NCI-H2171 treated with DMSO at 0.1 percent for 48 hours (cell line): ENCODE measurements around the gene PPP6R2.

Source experiments
- DNase-seq: peaks from one replicate; lab custom pipeline; 2025; lab: John Stamatoyannopoulos, UW

Gene PPP6R2

DNA sequence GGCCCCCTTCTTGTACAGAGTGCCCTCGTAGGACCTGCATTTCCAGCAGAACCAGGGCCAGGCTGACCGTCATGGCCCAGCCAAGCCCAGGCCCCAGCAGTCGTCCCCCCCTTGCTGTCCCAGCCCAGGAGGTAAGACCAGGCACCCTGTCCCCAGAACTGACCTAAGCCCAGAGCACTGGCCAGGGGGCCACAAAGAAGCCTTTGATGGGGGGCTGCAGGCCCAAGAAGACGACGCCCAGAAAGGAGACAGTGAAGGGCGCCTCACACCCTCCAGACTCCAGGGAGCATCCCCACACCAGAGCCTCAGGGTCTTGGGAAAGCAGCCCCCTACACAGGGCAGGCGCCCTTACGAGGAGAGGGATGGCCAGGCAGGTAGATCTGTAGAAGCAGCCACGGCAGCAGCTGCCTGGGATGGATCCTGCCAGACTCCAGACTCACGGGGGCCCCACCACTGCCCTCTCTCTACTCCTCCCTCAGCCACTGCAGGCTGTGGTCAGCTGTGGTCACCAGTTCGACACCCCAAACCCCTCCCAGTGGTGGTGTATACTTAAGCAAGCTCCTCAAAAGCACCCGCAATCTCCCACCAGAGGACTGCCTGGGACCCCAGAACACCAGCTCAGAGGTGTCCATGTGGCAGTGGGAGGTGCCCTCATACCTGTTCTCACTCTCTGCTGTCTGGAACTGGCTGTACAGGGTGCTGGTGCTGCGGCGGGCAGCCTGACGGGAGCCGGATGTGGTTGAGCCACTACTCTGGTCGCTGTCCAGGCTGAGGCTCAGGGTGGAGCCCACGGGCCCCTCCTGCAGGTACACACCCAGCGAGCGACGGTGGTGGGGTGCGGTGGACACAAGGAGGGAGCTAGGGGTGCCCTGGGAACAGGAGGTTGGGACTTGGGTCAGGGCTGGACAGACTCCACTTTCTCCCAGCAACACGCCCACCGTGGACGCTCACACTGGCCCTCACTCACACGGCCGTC lies 104.7 kb downstream of the PPP6R2 start:
- no peak for DNase-seq

DNA sequence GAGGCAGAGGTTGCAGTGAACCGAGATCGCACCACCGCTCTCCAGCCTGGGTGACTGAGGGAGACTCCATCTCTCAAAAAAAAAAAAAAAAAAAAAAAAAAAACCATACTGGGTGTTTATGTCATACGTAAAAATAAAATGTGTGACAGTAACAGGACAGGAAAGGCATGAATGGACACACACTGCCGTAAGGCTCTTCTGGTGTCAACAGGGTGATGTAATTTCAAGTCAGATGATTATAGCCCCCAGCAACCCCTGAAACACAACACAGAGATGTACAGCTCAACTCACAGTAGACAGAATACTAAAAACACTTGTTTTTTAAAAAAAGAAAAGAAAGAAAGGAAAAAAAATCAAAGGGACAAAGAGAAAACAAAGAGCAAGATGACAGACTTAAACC lies 109.5 kb downstream of the PPP6R2 start:
- DNase-seq: no peak

DNA sequence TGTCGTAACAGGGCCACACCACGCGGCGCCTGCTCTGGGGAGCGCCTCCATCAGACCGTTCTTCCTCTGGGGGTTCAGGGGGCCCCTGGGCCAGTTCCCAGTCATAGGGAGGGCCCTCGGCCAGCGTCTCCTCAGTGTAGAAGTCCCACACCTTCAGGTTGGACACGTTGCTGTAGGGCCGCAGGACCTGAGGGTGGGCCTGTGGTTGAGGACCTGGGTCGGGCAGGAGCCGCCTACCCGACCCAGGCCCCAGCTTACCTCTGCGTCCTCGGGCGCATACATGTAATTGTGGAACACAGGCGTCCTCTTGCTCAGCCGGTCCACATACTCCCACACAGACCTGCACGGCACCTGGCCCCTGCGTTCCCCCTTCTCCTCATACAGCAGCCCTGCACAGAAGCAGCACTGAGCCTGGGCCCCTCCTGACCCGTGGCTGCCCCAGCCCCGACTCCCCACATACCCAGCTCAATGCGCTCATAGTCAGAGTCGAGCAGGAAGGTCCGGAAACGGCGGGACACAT lies 111.5 kb downstream of the PPP6R2 start:
- DNase-seq: no peak

DNA sequence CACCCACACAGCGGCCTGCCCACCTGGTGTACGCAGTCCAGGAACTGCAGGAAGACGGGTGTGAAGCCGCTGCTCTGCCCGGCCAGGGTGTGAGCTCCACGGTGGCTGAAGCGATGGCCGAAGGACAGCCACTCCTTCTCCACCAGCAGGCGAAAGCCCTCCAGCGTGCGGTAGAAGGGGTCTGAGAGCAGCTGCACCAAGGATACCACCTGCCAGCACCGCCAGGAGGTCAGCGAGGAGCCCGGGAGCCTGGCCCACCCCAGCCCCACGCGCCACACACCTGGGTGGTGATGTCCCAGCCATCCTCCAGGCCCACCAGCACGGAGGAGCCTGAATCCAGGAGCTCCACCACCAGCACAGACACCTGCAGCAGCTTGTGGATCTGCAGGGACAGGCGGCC lies 112.1 kb downstream of the PPP6R2 start:
- DNase-seq: no peak

DNA sequence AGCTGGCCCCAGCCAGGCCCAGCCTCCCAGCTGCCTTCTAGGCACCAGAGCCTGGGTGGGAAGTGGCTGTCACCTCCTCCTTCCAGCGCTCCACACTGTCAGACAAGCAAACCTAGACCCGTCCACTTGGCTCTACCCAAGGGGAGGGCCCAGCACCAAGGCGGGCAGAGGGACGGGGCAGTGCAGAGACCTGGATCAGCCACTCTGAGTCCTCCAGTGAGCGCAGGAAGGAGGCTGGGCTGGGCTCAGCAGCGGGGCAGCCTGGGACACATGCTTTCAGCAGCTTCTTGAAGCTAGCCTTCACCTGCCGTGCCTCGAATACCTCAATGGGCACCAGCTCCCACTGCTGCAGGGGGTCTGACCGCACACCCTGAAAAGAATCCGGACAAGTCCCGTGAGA lies 112.9 kb downstream of the PPP6R2 start:
- DNase-seq: no peak

DNA sequence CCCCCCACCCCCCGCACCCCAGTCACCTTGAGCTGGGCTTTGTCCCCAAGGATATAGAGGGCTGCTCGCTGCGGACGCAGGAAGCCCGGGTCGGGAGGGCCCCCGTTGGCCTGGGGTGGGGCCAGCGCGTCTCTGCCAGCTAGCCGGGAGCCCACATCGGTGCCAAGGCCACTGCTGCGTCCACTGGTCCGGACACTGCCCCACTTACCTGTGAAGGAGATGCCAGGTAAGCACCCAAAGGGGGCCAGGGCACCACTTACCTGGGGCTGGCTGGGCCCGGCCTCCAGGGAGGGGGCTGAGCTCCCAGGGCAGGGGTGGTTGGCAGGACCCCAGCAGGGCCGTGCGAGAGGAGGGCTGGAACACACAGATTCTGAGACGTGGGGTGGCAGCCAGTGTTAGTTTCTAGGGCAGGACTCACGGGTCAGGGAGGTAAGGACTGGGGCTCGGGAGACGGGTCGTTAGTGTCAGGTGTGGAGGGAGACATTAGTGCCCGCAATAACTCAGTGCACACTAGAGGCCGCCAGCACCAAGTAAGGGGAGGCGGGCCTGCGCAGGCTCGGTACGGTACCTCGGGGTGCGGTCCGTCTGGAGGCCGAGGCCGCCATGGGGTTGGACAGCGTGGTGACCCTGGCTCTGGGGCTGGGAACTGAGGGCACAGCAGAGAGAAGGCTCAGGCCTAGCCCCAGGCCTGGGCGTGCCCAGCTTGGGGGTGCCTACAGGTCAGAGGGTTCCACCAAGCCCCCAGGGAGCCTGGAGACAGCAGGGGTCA lies 113.5 kb downstream of the PPP6R2 start:
- no peak for DNase-seq

DNA sequence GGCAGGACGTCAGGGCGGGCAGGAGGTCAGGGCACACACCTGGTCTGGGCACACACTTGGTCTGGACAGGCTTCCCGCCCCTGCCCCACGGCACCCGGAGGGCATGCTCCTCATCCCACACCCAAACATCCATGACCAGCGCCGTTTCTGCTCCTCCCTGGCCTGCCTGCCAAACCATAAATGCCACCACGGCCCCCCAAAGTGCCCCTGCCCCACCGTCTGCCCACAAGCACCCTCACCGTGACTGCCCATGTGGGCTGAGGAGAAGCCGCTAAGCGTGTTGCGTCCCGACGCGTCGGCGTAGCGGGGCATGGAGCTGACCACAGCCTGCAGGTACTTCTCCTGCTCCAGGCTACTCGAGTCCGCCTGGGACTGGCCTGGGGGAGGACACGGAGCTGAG lies 115.9 kb downstream of the PPP6R2 start:
- no peak for DNase-seq

DNA sequence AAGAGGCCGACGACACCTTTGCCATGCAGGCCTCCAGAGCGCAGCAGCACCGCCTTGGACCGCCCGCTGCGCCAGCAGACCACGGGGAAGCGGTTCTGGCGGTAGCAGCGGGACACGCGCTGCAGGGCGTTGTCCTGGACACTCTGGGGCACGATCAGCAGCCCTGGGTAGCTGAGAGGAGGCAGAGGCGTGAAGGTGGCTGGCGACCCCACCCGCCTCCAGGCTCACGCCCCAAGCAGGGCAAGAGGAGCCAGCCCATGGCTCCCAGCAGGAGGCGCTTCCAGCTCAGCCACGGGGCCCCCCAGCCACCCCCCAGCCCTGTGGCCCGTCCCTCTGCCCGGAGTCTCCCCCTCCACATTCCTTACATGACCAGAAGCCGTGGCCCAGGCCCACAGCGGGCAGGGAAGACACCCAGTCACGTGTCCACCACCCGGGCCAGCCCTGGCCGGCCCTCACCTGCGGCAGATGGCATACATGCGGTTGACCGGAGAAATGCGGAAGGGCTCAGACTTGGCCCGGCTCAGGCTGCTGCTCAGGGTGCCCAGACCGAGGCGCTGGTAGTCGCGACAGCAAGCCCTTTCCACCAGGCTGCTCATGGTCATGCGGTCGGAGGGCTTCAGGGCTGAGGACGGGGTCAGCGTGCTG lies 116.5 kb downstream of the PPP6R2 start:
- no peak for DNase-seq

DNA sequence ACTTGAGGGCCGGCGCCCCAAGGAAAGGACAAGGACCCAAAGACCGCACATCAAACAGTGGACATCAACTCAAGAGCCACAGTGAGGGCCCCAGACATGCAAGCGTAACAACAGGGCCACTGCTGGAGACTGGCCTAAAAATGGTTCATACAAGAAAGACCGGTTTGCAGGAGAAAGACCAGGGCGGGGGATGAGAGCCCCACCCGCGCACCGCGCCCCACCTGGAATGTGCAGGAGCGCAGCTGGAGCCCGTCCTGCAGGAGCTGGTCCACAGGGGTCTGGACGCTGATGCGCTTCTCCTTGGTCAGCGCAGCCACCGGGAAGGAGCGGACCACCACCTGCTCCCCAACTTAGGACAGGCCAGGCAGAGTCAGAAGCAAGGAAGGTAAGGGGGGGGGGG lies 117.8 kb downstream of the PPP6R2 start:
- no peak for DNase-seq

DNA sequence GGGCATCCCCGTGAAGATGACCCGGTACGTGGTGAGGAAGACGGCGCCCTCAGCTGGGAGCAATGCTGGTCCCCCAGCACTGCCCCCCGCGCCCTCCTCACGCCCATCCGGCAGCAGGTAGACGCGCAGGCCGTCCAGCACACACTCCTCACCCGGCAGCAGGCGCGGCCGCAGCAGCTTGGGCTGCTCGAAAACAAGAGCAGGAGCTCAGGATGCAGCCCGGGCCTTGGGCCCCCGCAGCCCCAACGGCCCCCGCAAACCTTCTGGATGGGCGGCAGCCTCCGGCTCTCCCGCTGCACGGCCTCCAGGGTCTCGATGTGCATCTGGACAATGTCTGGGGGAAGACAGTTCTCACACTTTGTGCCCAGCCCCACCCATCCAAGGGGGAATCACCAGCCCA lies 118.4 kb downstream of the PPP6R2 start:
- no peak for DNase-seq

DNA sequence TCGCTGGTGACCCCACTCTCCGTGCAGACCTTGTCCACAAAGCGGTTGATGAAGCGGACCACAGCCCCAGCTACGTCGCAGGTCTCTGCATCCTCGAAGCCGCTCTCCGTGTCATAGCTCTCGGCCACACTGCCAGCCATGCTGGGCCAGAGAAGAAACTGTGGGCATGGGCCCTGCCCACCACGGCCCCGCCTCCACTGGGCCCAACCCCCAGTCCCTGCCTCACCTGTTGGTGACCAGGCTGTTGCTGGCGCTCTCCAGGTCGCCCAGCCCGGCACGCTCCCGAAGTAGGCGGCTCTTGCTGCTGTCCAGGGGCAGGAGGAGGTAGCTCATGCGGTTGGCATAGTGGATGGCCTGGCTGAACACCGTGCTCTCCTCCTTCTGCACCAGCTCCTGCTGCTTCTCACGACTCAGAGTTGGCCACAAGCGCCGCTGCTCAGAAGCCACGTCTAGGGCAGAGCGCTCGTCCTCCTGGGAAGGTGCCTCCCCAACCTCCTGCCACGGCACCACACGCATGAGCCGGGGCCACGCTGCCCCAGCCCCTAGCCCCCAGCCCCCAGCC lies 118.9 kb downstream of the PPP6R2 start:
- DNase-seq: no peak

DNA sequence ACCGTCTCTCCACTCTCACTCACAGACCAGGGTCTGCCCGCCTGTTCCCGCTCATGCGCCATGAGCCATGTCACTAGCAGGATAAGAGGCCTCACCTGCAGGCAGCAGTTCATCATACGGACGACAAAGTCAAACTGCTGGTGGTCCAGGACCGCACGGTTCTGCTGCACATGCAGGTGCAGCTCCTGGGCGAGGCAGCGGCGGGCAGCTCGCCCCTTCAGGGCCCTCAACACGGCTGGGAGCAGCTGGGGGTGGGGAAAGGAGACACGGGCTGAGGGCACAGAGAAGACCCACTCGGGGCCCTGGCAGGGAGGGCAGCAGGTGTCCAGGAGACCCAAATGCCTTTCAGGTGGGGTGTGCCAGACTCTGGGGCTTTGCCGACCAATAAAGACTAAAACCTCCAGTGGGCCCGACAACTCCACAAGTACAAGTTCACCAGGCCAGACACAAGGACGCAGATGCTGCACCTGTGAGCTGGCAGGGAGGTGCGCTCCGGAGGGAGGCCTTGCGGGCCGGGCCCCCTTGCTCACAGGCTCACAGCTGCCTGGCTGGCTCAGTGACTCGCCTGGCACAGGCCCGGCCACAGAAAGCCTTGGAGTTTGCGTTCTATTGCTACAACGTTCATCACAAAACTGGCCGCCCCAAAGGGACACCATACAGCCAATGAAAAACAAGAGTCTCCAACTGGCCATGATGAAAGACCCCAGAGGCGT lies 120.2 kb downstream of the PPP6R2 start:
- DNase-seq: no peak

DNA sequence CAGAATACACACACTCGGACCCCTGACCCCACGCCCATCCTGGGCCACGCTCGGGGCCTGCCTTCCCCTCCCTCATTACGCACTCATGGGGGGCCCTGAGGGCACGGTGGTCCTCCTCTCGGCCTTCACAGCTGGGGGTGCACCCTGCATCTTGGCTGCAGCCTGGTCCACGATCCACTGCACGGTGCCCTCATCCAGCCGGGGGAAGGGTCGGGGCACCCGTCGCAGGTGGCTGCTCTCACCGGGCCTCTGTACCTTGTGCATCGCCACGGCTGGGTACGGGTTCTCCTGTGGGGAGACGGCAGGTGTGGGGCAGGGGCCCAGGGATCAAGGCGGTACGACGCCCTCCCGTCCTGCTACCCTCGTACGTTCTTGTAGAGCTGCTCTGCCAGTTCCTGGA lies 121.3 kb downstream of the PPP6R2 start:
- no peak for DNase-seq

DNA sequence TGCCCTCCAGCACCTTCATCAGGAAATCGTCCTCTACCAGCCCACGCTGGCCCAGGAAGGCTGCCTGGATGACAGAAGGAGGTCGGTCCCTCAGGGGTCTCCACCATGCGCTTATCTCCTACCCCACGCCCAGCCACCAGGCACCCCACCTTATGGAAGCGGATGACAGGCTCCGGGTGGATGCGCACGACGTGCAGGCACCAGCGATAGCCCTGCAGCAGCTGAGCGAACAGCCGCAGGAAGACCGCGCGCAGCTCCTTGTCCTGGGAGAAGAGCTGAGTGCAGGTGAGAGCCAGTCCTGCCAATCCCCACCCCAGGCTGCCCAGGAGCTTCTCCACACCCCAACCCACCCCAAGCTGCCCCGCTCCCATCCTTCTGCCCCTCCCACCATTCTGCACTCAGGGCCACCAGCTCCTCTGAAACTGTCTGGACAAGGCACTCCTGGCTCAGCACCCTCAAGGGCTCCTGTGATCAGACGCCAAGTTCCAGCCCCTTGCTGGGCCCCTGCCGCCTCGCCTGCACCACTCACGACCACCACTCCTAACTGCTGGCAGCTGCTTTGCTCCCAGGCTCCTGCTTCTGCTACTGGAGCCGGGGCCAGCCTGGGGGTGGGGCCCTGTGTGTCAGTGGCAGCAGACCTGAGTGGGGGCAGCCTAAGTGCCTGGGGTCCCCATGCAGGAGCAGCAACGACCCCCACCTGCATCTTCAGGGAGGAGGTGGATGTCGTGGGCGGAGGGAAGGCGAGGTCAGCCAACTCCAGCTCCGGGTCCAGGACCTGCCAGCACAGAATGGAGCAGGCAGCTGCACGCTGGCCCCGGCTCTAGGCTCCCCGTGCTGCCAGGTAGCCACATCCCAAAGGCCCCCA lies 122.2 kb downstream of the PPP6R2 start:
- DNase-seq: no peak

DNA sequence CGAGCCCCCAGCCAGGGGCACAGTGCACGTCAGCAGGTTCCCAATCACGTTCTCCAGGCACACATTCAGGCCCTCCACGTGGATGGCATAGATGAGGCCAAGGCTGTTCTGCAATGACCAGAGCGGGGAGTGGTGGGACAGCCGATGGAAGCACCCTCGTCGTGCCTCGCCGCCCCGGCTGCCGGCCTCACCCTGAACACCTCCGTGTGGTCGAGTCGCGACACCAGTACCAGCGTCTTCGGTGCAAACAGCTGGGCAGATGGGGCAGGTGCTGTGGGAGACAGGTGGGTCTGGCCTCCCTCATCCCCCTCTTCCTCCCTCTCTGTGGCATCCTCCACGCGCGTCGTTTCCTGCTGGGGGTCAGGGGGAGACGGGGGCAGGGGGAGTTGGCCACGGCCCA lies 124.2 kb downstream of the PPP6R2 start:
- no peak for DNase-seq

DNA sequence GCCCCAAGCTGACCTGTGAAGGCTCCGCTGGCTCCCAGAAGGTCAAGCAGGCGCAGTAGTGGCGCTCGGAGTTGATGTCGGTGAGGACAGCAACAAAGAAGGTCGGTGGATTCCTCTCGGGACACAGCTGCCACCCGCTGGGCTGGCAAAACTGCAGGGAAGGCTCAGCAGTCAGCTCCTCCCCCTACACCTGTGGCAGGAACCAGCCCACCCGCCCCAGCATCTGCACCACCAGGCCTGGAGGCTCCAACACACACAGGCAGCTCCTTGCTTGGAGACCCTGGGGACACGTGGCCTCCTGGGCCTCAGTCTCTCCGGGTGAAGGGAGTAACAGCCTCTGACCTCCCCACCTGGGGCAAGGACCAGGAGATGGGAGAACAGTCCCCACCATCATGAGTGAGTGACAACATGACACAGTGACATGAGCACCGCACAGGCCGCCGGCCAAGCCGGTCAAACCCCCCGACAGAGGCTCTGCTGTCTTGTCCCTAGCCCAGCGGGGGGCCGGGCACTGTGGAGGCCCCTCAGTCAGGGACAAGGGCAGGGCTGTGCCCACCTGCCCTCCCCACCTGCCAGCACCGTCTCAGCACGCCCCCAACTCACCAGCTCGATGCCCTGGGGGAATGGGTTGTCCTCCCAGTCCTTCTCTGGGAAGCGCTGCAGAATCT lies 124.8 kb downstream of the PPP6R2 start:
- DNase-seq: peak; percentile 48

DNA sequence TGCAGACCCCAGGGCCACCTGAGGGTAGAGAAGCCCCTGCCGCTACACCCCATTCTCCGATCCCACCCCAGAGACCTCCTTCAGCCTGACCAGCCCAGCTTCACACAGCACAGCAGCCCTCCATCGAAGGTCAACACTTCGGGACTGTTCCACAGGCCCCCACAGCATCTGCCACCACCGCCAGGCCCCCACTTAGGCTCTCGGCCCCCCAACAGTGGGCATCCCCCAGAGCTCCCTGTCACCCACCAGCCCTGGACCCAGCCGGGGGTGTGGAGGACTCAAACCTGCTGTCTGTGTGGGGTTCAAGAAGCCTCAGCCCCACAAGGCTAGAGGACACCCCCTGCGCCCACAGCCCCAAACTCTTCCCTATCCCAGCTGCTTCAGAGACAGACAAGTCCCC lies 125.5 kb downstream of the PPP6R2 start:
- no peak for DNase-seq

DNA sequence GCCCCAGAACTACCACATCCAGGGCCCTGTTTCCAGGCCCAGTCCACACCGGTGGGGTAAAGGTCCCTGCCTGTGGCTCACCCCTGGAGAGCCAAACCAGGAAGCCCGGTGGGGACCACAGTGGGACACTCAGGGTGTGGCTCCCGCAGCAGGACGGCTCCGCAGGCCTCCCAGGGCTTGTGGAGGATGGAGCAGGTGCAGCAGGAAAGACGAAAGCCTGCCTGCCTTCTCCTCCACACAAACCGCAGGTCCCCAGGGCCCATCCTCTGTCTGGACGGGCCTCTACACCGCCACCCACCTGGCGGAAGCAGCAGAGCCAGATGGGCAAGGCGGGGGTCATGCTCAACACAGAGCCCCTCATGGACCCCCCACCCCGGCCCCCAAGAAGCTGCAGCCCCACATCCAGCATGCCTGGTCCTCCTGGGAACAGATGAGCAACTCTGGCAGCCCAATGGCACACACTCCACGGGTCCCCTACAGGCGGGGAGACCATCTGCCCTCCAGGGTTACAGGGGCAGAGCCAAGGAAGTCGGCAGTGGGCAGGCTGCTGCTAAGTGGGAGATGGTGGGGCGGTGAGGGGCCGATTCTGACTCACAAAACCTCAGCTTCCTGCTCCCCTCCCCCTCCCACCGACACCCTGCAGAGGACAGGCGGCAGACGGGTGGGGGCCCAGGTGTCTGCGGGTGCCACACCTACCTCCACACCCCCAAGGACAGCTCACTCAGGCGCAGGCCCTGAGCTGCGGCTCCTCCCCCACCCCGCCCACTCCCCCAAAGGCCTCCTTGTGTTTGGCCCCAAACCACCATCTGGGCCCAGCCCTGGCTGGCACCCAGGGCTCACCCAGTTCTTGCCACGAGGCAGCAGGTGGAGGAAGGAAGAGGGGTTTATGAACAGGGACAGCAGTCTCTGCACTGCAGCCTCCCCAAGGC lies 126.5 kb downstream of the PPP6R2 start:
- peak; percentile 99 for DNase-seq

DNA sequence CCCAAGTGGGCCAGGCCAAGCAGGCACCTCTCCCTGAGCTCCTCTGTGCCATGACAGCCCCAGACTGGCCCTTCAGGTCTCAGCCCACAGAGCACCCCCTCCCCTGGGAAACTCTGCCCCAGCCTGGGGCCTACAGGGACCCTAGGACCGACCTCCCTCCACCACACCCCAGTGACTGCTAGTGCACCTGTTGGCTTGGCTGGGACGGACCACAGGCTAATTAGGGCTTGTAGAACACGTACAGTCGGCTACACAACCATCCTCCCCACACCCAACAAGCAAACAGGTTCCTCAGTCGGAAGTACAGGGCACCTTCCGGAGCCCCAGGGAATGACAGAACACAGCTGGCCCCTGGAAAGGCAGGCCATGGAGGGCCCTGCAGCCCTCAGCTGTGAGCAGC lies 127.4 kb downstream of the PPP6R2 start:
- DNase-seq: peak; percentile 17
